GM19023 (cell line): ENCODE data around the gene AGPAT2.
"Not testable (repeated sequence)": the region's sequence is repeated elsewhere in the genome, so short reads cannot be mapped to it uniquely, and the experiment has no call there.

Experiments
- ATAC-seq: cut with Tn5 transposase; IDR thresholded peaks from one replicate; pipeline ENCODE4 v1.9.1; 2021; ENCODE audit warnings: mild to moderate bottlenecking, moderate library complexity; ENCODE audit not compliant: unreplicated experiment

AGPAT2 gene

DNA sequence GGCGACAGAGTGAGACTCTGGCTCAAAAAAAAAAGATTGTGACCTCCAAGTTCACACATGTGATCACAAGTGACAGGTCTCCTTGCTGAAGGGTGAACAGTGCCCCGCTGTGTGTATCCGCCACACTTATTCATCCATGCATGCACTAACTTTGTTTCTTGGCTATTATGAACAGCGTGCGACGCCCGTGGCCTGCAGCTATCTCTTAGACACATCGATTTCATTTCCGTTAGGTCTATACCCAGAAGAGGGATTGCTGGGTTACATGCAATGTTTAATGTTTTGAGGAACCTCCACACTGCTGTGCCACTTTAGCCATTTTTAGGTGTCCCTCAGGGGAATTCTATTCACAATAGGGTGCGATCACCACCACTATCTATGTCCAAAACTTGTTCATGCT lies 36.6 kb downstream of the AGPAT2 start:
- no peak for ATAC-seq

DNA sequence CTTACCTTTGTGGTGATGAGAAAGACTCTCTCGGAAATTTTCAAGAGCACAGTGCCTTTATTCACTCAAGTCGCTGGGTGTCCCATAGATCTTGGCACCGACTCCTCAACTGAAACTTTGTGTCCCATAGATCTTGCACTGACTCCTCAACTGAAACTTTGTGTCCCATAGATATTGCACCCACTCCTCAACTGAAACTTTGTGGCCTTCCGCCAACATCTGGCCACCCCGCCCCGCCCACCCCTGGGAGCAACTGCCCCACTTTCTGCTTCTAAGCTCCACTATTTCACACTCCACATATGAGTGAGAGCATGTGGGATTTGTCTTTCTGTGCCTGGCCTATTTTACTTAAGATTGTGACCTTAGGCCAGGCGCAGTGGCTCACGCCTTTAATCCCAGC lies 37.2 kb downstream of the AGPAT2 start:
- no peak for ATAC-seq

DNA sequence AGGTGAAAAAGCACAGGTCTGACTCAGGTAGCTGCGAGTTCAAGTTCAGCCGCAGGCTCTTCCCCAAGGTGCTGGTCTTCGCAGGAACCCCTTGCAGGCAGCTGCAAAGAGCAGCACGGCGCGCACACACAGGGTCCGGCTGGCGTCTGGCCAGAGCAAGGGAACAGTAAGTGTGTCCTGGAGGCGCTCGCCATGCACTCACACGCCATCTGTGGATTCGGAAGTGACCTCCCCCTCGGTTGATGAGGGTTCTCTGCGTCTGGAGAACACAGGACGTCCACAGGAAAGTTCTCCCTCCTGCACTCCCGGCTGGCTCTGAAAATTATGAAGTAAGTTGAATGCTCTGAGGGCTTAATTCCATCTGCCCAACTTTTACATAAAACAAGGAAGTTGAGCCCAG lies 38.5 kb downstream of the AGPAT2 start:
- no peak for ATAC-seq

DNA sequence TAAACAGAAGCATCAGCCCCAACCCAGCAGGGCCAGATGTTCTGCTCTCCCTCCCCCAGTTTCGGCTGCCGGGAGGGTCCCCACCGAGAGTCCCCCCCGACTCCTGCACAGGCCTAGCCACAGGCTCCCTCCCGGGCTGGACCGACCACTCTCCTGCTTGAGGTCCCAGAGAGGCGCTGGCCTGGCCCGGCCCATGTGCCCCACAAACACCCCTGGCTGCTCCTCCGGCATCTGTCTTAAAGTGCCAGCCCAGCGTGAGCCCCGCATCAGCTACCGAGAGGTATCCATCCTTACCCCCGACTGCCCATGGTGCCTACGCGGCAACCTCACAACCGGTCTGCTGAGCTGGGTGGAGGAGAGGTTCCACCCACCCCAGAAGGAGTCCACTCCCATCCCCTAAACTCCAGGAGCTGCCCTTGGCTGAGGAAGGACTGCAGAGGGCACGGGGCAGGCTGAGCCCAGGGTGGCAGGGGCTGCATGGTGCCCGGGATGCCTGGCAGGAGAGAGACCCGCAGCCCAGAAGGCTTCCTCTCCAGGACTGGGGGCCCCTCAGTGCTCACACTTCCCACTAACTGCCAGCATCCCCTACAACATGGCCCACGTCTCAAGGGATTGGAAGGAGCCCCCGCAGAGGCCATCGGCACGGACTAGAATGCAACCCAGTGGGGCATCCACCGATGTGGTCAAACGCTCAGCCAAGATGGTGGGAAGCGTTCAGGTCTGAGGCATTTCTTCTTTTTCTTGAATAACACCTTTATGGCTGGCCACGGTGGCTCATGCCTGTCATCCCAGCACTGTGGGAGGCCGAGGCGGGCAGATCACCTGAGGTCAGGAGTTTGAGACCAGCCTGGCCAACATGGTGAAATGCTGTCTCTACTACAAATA lies 40.2 kb downstream of the AGPAT2 start:
- ATAC-seq, result no peak

DNA sequence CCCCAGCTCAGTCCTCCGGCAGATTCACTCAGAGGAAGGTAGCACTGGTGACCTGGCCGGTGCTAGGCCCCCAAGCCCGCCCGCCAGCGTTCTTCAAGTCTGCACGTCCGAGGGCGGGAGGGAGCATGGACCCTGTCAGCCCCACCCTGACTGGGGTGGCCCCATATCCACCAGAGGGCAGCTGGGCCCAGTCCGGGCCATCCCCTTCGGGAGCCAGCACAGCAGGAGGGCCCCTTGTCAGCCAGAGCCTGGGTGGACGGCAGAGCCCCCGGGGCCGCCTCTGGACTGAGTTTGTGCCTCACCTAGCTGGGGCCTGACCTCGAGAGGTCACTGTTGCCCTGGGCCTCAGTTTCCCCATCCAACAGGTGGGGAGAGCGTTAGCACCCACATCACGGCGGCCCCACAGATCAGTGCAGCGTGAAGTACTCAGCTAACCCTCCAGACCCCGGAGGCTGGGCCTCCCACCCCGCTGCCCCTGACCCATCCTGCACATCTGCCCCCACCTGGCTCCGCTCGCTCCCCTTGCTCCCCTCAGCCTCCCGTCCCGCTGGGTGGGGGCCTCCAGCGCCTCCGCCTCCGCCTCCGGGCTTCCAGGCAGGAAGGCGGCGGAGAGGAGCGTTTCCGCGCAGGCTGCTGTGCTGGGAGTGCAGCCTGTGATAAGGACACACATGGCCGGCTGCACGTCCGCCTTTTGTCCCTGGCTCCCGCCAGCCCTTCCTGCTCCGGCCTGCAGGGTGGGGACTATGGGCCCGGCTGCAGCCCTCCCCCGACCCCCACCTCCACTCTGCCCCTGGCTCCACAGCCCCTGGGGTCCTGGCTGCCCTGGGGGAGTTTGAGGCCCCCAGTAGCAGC lies 41.1 kb downstream of the AGPAT2 start:
- ATAC-seq, result no peak

DNA sequence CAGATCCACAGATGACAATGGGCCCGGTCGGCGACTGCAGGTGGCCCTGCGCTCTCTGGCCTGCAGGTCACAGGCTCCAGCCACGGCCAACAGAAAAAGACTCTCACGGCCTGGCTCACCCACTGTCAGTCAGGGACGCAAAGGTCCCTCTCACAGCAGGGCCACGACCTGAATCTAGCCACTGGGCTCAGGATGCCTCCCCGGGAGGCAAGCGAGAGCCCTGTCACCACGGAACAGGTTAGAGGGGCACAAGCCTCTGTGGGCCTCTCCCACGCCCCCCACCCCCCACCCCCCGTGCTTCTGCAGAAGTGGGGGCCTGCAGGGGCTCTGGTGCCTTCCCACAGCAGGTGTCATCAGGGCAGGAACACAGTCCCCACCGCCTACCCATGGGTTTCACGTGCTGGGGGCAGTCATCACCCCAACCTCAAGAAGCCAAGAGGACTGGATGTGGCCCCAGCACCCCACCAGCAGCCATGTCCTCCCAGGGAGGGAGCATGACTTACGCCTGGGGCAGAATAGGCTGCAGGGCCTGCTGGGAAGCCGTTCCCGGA lies 41.8 kb downstream of the AGPAT2 start:
- ATAC-seq, result no peak

DNA sequence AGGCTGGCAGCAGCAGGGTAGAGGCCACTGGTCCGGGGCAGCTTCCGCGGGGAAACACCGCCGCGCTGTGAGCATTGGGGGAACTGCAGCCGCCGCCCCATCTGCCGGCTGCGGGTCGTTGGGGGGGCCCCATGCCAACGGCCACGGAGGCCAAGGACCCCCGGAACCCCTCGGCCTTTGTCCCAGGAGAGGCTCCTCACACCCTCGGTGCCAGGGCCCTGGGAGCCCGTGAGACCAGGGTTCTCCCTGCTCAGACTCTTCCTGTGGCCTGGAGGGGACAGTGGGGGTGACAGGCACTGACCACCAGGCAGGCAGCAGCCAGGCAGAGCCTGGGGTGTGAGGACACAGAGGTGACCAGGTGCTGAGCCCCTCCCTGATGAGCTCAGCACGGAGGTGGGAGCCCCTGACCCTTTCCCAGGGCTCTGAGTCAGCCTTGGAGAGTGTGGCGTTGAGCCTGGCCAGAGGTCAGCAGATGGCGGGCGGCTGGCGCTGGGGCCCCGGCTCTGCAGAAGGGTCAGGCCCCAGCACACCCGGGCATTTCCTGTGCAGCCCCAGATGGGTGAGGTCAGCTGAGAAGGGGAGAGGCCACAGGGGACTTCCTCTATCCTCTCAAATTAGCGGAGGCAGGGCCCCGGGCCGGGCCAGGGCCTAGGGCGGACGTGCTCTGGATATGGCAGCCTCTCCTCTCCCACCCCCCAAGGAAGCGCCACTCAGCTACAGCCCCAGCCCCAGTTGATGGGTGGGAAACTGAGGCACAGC lies 42.5 kb downstream of the AGPAT2 start:
- no peak for ATAC-seq

DNA sequence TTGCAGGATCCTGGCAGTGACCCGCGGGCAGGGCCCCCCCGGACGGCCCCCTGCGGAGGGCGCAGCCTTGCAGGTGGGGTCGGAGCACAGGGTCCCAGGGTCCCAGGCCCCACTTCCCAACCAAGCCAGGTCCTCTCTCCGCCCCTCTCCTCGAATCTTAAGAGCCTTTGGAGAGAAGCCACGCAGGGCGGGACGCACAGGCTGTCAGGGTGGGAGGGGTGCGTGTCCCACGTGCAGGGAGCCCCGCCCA lies 43.0 kb downstream of the AGPAT2 start:
- ATAC-seq, result no peak

DNA sequence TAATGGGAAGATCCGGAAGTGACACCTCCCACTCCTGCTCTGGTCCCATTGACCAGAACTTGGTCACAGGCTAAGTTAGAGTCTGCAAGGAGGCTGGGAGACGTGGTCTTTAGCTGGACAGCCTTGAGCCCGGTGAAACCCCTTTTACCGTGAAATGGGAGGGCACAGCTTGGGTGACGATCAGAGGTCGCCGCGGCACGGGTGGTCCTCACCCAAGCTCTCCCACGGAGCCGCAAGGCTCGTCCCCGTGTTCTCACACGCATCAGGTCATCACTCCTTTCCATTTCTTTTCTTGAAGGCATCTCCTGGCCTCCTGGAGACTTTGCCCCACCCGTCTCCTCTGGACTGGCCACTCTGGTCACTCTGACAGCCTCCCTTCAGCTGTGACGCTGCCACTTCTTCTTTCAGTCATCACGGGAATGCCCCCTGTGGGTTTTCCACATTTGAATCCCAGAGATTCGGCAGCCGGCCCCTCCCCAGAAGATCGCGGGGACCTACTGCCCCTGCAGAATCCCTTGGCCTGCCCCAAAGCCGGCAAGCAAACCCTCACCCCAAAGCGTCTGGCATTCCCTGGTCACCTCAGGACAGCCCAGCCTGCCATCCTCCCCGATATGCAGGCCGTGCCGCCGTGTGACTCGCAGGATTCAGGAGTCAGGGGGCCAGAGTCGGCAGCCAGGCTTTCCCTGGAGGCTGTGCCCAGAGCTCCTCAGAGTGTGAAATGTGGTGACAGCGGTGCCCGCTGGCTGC lies 43.5 kb downstream of the AGPAT2 start:
- no peak for ATAC-seq

DNA sequence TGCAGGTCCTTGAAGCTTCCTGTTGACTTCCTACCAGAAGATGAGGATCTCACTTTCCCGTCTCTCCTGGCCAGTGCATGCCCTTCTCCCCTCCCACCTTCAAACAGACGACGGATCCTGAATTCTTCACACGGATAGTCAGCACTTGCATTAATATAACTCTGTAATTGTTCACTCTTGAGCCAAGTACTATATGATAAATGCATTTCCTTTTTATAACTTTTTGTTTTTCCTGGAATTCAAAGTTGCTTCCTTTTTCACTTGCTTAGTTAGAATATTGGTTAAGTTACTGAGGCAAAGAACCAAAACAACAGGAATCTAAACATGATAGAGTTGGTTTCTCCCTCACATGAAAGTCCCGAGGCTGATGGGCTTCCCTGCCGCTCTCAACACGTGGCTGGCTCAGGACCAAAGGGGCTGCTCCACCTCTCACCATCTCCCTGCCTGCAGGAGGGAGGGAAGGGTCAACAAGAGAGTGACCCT lies 44.8 kb downstream of the AGPAT2 start:
- ATAC-seq, result no peak

DNA sequence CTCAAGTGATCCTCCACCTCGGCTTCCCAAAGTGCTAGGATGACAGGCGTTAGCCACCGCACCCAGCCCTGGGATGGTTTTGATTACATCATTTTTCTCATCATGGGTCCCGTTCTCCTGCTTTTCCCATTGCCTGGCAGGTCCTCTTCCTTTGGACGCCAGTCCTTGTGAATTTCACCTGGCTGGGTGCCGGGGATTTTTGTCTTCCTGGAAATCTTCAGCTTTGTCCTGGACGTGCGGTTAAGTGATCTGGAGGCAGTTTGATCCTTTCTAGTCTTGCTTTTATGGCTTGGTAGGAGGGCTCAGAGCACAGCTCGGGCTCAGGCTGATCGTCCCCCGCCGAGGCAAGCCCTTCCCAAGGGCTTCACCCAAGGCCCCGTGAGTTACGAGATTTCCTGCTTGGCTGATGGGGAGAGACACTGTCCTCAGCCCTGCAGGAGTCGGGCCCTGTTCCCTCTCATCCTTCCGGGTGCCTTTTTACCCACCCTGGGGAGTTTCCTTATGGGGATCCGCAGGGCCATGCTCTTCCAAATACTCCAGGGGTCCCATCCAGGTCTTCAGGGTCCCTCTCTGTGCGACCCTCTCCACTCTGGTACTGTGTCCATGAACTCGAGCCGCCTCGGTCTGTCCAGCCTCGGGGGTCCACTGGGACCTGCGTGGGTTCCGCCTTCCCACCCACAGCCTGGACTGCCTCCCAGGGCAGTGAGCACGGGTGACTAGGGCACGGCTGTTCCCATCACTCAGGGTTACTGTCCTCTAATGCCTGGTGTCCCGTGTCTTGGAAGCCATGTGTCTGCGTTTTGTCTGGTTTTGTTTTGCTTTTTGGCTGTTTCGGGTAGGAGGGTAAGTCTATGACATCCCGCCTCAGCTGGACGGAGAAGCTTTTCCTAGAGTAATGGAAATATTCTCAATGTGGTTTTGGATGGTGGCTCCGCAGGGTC lies 46.8 kb downstream of the AGPAT2 start:
- no peak for ATAC-seq

DNA sequence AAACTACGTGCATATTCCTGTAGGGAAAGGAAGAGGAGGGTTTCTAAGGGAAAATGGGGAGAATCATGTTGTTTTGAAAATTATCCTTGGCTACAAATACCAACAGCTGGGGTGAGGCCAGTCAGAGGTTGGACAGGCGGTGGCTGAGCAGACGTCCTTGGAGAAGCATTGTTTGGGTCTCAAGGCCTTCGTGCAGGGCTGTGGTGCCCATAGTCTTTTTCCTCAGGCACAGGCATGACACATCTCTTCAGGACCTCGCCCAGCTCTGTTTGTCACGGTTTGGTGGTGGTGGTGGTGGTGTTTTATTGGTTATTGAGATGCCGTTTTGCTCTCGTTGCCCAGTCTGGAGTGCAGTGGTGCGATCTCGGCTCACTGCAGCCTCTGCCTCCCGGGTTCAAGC lies 52.4 kb downstream of the AGPAT2 start:
- no peak for ATAC-seq

DNA sequence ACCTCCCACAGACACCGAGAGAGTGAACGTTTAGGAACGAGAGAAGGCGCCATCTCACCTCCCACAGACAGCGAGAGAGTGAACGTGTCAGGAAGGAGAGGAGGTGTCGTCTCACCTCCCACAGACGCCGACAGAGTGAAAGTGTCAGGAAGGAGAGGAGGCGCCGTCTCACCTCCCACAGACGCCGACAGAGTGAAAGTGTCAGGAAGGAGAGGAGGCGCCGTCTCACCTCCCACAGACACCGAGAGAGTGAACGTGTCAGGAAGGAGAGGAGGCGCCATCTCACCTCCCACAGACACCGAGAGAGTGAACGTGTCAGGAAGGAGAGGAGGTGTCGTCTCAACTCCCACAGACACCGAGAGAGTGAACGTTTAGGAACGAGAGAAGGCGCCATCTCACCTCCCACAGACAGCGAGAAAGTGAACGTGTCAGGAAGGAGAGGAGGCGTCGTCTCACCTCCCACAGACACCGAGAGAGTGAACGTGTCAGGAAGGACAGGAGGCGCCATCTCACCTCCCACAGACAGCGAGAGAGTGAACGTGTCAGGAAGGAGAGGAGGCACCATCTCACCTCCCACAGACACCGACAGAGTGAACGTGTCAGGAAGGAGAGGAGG lies 54.7 kb downstream of the AGPAT2 start:
- not testable (repeated sequence) for ATAC-seq

DNA sequence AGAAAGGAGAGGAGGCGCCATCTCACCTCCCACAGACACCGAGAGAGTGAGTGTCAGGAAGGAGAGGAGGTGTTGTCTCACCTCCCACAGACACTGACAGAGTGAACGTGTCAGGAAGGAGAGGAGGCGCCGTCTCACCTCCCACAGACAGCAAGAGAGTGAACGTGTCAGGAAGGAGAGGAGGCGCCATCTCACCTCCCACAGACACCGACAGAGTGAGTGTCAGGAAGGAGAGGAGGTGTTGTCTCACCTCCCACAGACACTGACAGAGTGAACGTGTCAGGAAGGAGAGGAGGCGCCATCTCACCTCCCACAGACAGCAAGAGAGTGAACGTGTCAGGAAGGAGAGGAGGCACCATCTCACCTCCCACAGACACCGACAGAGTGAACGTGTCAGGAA lies 55.2 kb downstream of the AGPAT2 start:
- ATAC-seq, result not testable (repeated sequence)

DNA sequence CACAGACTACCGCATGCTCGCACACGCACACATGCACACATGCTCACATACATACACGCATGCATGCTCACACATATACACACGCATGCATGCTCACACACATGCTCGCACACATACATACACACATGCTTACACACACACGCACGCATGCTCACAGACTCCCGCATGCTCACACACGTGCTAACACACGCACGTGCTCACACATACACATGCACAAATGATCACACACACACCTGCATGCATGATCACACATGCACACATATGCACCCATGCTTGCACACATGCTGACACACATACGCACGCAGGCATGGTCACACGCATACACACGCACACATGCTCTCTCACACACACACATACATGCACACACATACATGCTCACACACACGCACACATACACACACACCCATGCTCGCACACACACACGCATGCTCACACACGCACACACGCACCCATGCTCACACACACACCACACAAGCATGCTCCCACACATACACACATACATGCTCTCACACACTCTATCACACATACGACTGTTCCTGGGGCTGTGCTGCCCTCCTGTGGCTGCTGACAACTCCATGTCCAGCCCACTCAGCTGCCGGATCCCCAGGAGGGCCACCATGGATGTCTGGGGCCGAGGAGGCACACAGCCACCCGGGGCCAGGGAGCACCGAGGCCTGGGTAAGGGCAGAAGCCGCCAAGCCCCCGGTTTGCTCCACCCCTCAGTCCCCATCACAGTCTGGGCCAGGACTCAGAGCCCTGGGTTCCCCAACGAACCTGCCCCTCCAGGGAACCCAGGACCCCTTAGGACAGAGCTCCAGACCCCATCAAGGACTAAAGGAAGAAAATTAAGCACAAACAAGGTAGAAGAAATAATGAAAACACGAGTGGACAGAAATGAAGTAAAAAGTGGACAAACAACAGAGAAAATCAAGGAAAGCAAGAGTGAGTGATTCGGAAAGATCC lies 55.9 kb downstream of the AGPAT2 start:
- no peak for ATAC-seq

DNA sequence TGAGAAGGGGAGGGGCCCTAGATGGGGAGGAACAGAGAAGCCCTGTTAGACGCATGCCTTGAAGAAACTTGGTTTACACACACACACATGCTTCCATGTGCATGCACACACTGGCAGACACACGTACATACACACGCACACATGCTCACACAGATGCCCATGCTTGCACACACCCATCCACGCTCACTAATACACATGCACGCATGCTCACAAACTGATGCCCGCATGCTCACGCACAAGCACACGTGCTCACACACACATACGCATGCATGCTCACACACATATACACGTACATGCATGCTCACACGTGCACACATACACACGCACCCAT lies 56.6 kb downstream of the AGPAT2 start:
- no peak for ATAC-seq

DNA sequence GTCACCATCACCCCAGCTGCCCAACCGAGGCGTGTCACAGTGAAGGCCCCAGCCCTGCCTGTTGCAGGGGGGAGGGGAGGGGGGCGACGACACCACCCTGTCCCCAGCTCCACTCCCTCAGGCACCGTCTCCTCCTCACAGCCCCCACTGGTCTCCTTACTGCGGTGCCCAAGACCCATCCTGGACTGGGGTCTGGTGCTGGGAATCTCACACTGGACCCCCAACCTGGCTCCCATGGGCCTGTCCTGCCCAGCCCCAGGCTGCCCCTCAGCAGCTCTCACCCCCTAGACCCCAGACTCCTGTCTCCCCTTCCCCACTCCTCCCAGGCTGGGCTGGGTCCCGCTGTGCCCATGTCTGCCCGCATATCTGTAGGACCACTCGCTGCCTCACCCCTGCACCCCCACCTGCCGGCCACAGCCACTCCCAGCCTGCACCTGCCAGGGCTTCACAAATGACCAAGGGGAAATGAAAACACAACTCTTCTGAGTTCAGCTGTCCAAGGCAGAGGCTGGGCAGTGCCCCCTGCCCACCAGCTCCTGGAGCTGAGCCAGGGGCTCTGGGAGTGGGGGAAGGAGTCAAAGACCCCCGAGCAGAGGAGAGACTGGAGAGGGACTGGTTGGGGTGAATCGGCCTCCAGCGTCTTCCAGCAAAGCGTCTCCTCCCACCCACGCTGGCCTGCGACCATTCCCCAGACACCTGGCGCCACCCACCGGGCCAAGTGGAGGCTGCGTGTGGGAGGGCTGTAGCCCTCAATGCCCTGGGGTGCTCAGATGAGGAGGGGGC lies 57.2 kb downstream of the AGPAT2 start:
- ATAC-seq, result no peak
